ENCODE results near the gene CPTP.

CPTP gene

DNA sequence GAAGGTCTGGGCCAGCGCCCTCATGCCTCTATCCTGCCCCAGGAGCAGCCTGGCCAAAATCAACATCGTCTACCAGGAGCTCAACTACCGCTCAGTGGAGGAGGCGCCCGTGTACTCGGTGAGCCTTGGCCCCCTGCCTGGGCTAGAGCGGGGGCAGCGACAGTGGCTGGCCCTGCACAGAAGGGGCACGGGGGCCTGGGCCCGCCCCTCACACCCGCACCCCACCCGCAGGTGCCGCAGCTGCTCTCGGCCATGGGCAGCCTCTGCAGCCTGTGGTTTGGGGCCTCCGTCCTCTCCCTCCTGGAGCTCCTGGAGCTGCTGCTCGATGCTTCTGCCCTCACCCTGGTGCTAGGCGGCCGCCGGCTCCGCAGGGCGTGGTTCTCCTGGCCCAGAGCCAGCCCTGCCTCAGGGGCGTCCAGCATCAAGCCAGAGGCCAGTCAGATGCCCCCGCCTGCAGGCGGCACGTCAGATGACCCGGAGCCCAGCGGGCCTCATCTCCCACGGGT is 33.5 kb upstream of the CPTP start:
- peaks cover 29% of the 10 kb centered on the region for H3K36me3 ChIP-seq
- H3K27ac ChIP-seq = no peak overlapping the region

DNA sequence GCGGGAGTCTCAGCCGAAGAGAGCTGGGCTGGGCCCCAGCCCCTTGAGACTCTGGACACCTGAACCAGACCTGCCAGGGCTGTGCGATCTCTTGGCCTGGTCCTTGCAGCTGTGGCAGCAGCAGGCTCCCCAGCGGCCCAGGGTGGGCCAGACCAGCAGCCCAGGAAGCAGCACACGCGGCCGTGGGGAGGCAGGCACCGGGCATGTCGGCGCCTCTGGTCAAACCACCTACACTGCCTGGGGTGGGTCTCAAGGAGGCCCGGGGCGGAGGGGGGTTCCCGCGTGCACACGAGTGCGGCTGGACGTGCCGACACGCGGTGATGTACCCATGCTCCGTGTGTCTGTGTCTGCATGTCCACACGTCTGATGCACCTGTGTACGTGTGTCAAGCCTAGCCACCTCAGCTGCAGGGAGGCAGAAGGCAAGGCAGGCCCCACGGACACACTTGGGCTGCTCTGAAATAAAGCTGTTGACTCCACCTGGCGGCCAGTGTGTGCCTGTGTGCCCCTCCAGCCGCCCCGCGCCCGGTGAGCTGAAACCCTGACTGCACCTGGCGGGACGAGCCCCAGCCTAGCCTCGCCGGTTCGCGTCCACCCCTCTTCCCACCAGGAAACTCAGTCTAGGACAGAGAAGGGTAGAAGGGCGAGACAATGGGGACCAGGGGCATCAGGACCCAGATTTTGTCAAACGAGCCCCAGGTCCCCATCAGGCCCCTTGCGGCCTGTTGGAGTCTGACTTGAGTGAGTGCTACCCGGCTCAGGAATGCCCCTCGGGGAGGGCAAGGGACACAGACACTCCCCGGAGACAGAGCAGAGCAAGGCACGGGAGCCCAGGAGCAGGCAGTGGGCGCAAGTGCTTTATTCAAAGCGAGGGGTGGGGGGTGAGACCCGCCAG is 32.8 kb upstream of the CPTP start:
- Histone ChIP-seq H3K27ac (no peak overlapping the region), H3K4me1 (ENCODE audit: control insufficient read depth in 1 of 2, insufficient read depth in 1 of 2, low read depth in 1 of 2, low read length in 1 of 2) (no peaks in the 10 kb centered on the region), H3K36me3 (peaks cover 36% of the 10 kb centered on the region), H3K9me3 (no peaks in the 10 kb centered on the region), H3K27me3 (no peaks in the 10 kb centered on the region), H3K4me3 (ENCODE audit: low read depth in 1 of 2, low read length in 1 of 2) (no peak overlapping the region)
- TF ChIP-seq CTCF (IDR thresholded peaks at IDR 0.05) = no peak

More for the DNA sequence above, 33.5 kb upstream of the CPTP start:
- H3K27me3 ChIP-seq = peaks cover 4% of the 10 kb centered on the region
- TF ChIP-seq CTCF (IDR thresholded peaks at IDR 0.05) = no peak
- no peak overlapping the region for H3K4me3 ChIP-seq (ENCODE audit: low read depth in 1 of 2, low read length in 1 of 2)
- H3K4me1 ChIP-seq (ENCODE audit: control insufficient read depth in 1 of 2, insufficient read depth in 1 of 2, low read depth in 1 of 2, low read length in 1 of 2) = no peaks in the 10 kb centered on the region
- no peaks in the 10 kb centered on the region for H3K9me3 ChIP-seq

DNA sequence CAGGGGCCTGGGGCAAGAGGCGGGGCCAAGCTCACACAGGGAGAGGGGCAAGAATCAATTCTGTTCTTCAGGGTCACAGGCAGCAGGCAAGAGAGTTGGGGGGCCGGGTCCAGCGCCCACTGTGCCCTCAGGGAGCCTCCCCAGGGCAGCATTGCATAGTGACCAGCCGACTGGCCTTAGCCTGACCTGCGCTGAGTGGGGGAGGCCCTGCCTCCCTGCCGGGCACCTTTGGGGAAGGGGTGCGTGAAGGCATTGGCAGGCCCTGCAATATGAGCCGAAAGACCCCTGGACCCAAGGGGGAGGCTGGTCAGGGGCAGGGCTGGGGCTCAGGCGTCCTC is 32.2 kb upstream of the CPTP start:
- Histone ChIP-seq H3K27me3 (no peaks in the 10 kb centered on the region), H3K9me3 (no peaks in the 10 kb centered on the region), H3K4me3 (ENCODE audit: low read depth in 1 of 2, low read length in 1 of 2) (no peak overlapping the region), H3K4me1 (ENCODE audit: control insufficient read depth in 1 of 2, insufficient read depth in 1 of 2, low read depth in 1 of 2, low read length in 1 of 2) (no peaks in the 10 kb centered on the region), H3K36me3 (peaks cover 38% of the 10 kb centered on the region), H3K27ac (no peak overlapping the region)
- no peak for TF ChIP-seq CTCF (IDR thresholded peaks at IDR 0.05)

- Histone ChIP-seq H3K9me3 (no peaks in the 10 kb centered on the region), H3K27ac (no peak overlapping the region), H3K36me3 (peaks cover 41% of the 10 kb centered on the region), H3K27me3 (no peaks in the 10 kb centered on the region), H3K4me1 (ENCODE audit: control insufficient read depth in 1 of 2, insufficient read depth in 1 of 2, low read depth in 1 of 2, low read length in 1 of 2) (no peaks in the 10 kb centered on the region), H3K4me3 (ENCODE audit: low read depth in 1 of 2, low read length in 1 of 2) (no peak overlapping the region)
- no peak for TF ChIP-seq CTCF (IDR thresholded peaks at IDR 0.05)
Observed at GRCh38 chr1:1292851-1293250, 31.8 kb upstream of the CPTP start.

DNA sequence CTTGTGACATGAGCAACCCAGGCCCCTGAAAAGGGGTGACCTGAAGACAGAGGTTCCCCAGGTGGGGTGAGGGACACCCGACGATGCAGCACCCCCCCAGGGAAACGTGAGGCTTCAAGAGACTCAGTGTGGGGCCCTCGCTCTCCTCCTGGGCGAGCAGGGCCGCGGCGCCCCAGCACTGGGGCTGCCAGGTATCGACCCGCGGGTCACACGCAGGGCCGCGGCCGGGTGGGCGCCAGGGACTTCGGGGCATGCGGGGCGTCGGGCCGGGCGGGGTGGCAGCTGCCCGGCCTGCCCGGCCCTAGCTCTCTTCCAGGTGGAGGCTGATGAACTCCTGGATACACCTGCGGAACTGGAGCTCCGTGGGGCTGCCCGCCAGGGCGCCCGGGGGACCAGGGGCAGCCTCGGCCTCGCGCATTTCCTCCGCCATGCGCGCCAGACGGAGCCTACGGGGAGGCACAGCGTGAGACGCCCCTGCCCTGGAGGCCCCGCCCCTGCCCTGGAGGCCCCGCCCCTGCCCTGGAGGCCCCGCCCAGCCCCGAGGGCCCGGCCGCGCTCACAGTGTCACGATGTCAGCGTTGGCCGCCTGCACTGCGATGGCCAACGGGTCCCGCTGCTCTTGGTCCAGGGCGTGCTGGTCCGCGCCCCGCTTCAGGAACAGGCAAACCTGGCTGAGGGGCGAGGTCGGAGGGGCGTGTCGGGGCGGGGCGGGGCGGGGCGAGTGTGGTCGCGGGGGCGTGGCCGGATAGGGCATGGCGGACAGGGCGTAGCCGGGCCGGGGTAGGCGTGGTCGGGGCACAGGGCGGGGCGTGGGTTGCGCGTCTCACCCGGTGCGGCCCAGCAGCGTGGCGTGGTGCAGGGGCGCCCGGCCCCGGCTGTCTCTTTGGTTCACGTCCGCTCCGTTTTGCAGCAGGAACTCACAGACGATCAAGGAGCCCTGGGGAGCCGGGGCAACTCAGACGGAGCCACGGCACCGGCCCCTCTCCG is 31.0 kb upstream of the CPTP start:
- H3K27ac ChIP-seq = no peak overlapping the region
- no peaks in the 10 kb centered on the region for H3K4me1 ChIP-seq (ENCODE audit: control insufficient read depth in 1 of 2, insufficient read depth in 1 of 2, low read depth in 1 of 2, low read length in 1 of 2)
- H3K36me3 ChIP-seq = peaks cover 45% of the 10 kb centered on the region
- no peak for TF ChIP-seq CTCF (IDR thresholded peaks at IDR 0.05)
- H3K4me3 ChIP-seq (ENCODE audit: low read depth in 1 of 2, low read length in 1 of 2) = no peak overlapping the region
- no peaks in the 10 kb centered on the region for H3K9me3 ChIP-seq
- H3K27me3 ChIP-seq = no peaks in the 10 kb centered on the region
